ENCODE results near the gene HELZ.

DNA sequence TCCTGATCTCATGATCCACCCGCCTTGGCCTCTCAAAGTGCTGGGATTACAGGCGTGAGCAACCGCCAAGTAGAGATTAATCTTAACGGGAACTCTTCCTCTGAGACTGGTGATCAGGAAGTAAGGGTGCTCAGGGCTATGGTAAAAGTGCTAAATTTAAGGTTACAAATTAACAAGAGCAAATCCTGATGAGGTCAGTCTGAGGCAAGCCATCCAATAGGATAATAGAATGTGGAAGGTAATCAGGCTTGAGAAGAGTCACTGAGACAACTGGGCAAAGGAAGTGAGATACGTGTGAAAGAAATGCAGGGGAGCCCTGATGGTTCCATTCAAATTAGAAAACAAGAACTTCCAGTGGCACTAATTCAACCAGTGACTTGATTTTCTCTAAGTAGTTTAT lies 131.5 kb downstream of the HELZ start:
- TF ChIP-seq, protein P1, sequence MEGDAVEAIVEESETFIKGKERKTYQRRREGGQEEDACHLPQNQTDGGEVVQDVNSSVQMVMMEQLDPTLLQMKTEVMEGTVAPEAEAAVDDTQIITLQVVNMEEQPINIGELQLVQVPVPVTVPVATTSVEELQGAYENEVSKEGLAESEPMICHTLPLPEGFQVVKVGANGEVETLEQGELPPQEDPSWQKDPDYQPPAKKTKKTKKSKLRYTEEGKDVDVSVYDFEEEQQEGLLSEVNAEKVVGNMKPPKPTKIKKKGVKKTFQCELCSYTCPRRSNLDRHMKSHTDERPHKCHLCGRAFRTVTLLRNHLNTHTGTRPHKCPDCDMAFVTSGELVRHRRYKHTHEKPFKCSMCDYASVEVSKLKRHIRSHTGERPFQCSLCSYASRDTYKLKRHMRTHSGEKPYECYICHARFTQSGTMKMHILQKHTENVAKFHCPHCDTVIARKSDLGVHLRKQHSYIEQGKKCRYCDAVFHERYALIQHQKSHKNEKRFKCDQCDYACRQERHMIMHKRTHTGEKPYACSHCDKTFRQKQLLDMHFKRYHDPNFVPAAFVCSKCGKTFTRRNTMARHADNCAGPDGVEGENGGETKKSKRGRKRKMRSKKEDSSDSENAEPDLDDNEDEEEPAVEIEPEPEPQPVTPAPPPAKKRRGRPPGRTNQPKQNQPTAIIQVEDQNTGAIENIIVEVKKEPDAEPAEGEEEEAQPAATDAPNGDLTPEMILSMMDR (IDR thresholded peaks at IDR 0.05; ENCODE audit: low read length) = no peak
- TF ChIP-seq EZH2 (IDR thresholded peaks at IDR 0.05; ENCODE audit: borderline replicate concordance, low read length) = no peak

All from OCI-LY1 (cell line).